ACHN (cell line): ENCODE data around the gene EXOSC2.

Experiments used
- DNase-seq: peaks from one replicate; pipeline ENCODE4 v3.0.0-alpha.2; 2015
- in situ Hi-C: cut with HindIII; loops from 2 replicates; pipeline ENCODE4 v1.10.0; 2017; ENCODE audit warnings: low sequenced_read_pairs, low pct_ligation_motif_present, low pct_unique_long_range_greater_than_20kb

Gene EXOSC2

DNA sequence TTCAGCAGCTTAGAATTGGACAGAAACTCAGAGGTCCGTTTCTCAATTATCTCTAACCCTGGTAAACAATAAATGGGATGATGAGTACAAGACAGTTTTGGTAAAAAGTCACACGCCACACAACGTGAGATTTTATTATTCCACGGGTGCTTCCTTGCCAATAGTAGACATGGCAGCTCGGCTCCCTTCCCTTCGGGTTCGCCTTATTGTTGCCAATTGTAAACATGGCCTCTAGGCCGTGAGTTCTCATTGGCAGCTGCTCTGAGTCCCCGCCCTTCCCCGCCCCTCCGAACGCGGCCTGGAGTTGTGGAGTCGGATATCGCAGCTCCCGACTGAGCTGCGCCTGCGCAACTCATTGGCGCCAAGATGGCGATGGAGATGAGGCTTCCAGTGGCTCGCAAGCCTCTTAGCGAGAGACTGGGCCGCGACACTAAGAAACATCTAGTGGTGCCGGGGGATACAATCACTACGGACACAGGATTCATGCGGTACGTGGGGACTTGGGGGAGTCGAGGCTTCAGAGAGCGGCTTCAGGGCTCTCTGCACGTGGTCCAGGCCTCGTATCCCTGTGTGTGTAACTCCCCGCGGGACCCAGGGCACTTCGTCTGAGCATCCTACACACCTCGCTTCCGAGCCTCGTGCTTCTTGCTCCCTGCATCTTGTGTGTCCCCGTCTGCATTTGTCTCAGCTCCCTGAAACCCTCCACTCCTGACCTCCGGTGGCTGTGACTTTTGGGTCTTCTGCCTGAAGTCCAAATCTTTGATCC lies at the start of gene EXOSC2:
Gene EXOSC2, plus strand, starts transcription at position 355 of the 766 bp plus-strand sequence. Its CDS starts 12 bp downstream, at position 367.
- DNase-seq, result peak; percentile 96
- in situ Hi-C loops, result no loop called here

DNA sequence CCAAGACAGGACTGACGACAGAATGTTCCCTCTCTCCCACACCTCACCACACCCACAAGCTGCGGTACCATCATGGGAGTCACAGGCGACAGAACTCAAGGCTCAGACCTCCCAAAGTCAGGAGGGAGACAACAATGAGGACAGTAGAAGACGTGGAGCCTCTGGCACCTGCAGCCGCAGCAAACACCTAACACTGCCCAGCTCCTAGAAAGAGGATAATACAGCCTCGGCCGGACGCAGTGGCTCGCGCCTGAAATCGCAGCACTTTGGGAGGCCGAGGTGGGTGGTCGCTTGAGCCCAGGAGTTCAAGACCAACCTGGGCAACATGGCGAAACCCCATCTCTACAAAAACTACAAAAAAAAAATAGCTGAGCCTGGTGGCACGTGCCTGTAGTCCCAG lies 42.4 kb upstream of the EXOSC2 start:
- in situ Hi-C loops, result no loop called here
- no peak for DNase-seq

GRCh38 chr9:130651752-130652151 lies 41.8 kb upstream of the EXOSC2 start:
- no peak for DNase-seq
- in situ Hi-C loops, result no loop called here

DNA sequence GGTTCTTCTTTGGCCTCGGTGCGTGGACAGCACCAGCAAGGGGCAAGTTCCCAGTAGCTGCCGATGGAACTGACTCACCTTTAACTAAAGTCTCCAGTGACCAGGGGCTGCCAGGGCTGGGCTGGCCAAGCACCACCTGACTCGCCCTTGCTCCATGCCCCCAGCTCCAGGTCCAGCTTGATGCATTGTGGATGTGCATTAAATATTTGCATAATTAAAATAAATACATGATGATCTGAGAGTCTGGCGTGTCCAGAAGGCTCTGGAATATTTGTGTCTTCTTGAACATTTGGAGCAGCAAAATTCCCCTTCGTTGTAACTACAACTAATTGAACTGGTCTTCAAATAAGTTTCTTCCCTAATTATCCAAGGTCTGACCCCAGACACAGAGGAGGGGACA lies 38.7 kb upstream of the EXOSC2 start:
- in situ Hi-C loops, result no loop called here
- no peak for DNase-seq

DNA sequence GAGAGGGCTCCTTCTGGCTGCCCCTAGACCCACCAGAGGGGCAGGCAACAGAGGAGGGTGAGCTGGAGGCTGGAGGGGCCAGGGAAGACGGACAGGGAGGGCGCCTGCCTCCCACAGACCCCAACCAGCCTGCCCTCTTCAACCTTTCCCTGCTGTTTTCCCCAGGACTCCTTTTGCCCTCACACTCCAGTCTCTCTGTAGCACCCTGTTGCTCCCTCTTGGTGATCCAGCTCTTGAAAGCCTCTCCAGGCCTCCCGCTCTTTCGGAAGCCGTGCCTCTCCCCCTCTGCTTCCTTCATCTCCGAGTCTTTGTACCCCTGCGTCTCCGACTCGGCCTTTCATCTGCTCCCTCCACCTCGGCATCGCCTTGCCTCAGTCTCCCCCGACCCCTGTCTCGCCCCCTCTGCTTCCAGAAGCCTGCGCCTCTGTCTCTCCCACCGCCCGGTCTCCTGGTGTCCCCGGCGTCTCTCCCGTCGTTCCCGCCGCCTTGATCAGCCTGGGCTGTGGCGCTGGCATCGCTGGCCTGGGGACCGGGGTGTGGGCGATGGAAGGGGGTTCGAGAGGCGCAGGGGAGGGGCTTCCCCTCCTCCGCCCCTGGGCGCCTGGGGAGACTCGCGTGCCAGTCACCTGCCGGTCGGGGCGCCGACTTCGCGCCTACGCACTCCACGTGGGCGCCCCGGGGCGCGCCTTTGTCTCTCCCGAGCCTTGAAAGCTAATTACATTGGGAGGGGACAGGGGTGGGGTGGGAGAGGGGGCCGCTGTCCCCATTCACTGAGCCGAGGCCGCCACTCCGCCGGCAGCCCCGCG lies 34.5 kb upstream of the EXOSC2 start:
- DNase-seq, result no peak
- in situ Hi-C loops, result no loop called here

- in situ Hi-C loops, result no loop called here
- DNase-seq, result no peak
These were observed 33.8 kb upstream of the EXOSC2 start for GRCh38 chr9:130659699-130660248.

GRCh38 chr9:130660326-130660682 lies 33.3 kb upstream of the EXOSC2 start:
- DNase-seq, result no peak
- in situ Hi-C loops, result no loop called here

GRCh38 chr9:130660683-130661450 lies 32.7 kb upstream of the EXOSC2 start:
- DNase-seq, result no peak
- in situ Hi-C loops, result no loop called here

DNA sequence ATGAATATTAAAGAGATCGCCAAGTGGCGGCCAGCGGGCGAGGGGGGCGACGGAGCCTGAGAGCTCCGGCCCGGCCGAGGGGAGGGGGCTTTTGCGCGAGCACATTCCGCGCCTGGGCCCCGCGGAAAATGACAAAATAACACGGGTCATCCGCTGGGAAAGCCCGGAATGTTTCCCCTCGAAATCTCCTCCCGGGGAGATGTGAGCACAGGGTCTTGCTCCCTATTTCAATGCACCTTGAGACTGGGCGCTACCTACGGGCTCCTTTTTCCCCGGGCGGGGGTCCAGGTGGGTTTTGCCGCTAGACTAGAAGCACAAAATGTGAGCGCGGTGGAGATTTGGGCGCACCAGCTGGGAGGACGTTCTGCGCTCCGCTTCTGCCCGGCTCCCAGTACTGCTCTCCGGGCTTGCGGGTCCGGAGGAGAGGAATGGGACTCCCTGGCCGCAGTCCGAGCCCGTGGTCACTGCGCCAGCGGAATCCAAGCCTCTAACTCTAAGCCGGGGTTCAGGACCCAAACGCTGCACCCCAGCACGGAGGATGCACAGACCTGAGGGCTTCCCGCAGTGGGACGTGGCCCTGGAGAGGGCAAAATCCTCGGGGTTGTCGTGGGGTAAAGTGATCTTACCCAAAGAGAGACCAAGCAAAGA lies 32.0 kb upstream of the EXOSC2 start:
- no peak for DNase-seq
- in situ Hi-C loops, result no loop called here

GRCh38 chr9:130662099-130662969 lies 31.2 kb upstream of the EXOSC2 start:
- no peak for DNase-seq
- in situ Hi-C loops, result no loop called here

DNA sequence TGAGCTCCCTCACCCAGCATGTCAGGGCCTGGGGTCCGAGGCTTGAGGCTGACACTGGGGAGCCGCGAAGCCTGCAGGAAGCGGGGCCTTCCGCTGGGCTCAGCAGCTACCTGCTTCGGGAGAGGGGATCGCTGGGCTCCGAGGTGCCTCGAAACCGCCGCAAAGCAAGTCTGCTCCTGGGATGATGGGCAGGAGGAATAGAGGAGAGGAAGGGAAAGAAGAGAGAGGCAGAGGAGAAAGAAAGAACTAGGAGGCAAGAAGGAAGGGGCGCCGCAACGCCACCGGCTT lies 30.7 kb upstream of the EXOSC2 start:
- DNase-seq, result no peak
- in situ Hi-C loops, result no loop called here

DNA sequence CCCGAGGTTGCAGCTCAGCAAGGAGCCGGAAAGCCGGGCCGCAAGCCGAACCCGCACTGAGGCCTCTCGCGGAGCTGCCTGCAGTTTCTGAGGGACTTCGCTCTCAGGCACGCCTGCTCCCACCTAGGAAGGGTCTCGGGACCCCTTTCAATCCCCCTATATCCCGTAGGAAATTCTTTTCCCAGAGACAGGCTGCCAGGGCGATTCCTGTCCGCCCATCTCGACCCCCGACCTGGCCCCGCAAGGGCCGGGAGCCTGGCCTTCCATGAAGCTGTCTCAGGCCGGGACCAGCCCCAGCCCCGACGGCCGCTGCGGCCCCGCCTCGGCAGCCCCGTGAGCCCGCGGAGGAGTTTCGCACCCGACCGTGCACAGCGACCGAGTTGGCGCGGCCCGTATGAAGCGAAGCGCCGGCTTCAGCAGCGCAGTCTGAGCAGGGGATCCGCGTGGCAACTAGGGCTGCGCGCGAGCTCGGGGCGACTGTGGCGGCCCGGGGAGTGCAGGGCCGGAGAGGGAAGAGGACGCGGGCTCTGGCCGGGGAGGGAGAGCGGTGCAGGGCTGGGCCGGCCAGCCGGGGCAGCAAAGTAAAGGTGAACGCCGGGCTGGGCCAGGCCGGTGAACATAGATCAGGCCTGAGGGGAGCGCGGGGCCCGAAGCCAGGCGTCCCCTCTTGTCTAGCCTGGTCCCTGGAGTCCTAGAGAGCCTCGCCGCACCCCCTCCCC lies 30.2 kb upstream of the EXOSC2 start:
- DNase-seq, result no peak
- in situ Hi-C loops, result no loop called here

DNA sequence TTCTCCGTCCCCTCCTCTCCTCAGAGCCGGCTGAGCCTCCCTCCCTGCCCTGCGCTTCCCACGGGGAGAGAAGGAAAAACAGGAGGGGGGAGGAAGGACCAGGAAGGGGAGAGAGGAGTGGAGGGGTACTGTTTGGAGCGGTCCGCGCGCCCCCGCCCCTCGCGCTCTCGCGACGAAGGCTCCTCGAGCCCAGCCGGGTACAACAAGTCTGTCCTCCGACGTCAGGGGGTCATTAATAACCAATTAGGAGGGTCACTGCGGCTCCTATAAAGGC lies 29.7 kb upstream of the EXOSC2 start:
- in situ Hi-C loops, result no loop called here
- no peak for DNase-seq

DNA sequence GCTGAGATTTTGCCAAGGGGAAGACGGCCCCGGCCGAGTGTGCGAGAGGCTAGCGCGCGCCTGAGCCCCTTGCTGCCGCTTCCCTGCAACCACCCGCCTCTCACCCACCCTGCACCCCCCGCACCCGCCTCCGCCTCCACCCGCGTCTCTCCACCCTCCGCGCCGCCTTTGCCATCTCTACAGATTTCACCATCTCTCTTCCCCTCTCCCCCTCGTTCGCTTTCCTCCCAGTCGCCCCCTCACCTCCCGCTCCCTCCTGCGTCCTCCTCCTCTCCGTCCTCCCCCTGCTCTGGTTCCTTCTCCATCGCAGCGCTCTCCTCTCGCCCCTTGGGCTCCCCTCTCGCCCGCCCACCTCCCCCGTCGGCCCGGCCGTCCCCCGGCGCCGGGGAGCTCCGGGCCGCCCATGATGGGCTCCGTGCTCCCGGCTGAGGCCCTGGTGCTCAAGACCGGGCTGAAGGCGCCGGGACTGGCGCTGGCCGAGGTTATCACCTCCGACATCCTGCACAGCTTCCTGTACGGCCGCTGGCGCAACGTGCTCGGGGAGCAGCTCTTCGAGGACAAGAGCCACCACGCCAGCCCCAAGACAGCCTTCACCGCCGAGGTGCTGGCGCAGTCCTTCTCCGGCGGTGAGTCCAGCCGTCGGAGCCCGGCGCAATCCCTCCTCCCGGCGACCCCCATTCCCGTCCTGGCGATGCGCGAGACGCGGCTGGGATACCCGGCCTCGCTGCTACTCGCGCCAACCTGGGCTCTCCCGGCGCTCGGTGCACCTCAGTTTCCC lies 29.1 kb upstream of the EXOSC2 start, which contains the start of gene PRDM12:
Gene PRDM12, plus strand, starts transcription at position 344 of the 778 bp plus-strand sequence. Its CDS starts 60 bp downstream, at position 404.
- DNase-seq, result no peak
- in situ Hi-C loops, result no loop called here

DNA sequence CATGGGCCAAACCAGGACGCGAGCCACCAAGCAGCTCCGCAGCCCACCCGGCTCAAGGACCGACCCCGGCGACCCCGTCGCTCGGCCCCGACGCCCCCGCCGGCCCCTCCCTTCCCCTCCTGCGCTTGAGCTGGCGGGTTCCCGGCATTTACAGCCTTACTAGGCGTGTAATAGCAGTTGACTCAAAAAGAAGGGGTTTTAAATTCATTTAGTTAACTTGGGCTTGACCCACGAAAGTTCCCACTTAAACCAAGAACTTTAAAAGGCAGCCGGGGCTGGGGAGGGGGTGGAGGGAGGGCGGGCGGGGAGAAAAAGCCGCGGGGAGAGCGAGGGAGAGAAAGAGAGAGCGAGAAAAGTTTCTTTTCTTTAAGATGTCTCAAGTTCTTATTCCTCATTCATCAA lies 28.6 kb upstream of the EXOSC2 start:
- no peak for DNase-seq
- in situ Hi-C loops, result no loop called here

DNA sequence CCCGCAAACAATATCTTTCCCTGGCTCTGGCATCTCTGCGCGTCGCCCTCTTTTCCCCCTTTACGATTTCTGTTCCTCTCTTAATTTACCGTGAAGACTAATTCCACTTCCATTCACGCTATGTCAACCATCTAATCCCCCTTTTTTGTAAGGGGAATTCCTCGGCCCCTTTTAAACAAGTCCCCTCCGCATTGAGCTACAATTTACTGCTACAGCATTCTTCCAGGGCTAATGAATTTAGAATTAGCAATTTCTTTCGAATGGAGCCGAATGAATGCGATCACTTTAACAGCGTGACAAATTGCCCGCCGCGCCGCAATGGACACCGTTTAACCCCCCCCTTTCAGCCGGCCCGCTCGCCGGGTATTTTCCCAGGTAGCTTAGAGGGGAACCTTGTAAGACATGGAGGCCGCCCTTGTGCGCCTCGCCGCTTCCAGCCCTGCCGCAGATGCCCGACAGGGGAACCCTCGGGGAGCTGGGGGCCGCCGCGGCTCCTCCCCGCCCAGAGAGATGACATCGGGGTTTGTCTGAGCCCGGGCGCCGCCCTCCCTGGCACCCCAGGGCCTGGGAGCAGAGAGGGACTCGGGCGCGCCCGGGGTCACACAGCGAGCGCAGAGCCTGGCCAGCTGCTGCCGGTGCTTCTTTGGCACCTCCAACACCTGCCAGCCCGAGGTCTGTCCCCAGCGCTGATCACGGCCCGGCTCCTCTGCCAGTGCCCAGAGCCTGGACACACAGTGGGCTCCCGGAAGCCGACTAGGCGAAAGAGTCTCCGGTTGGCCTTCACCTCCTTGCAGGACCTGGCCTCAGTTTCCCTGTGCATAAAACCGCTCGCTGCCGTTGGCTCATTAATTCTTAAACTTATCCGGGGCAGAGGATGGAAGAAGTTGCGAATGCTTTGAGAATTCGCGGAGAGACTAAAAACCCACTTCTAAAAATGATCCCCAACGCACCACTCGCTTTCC lies 27.9 kb upstream of the EXOSC2 start:
- DNase-seq, result no peak
- in situ Hi-C loops, result no loop called here
